DND-41 (cell line): ENCODE results near the gene C1orf115.

Experiments used
- ATAC-seq: fragments of 200-7000 bp; cut with Tn5 transposase; 3 replicates; pipeline ENCODE4 v1.9.1; 2021; ENCODE audit warnings: low read depth; ENCODE audit not compliant: insufficient read depth
- DNase-seq: peaks from one replicate; pipeline ENCODE4 v3.0.0-alpha.2; 2020
- H2AFZ ChIP-seq: 2 replicates; pipeline ENCODE4 v1.6.0; 2012; ENCODE audit warnings: low read depth, low read length
- H3K27ac ChIP-seq: 2 replicates; pipeline ENCODE4 v1.5.1; 2012; ENCODE audit warnings: low read length, inconsistent platforms
- H3K27me3 ChIP-seq: fragments of 200-600 bp; sonication (generic); 2 replicates; pipeline ENCODE4 v1.6.0; 2012; ENCODE audit warnings: low read length, mild to moderate bottlenecking, inconsistent platforms; ENCODE audit not compliant: insufficient read depth, poor library complexity
- H3K36me3 ChIP-seq: 2 replicates; pipeline ENCODE4 v1.5.1; 2012; ENCODE audit warnings: low read length, inconsistent platforms; ENCODE audit not compliant: insufficient read depth
- H3K4me1 ChIP-seq: 2 replicates; pipeline ENCODE4 v1.5.1; 2012; ENCODE audit warnings: mild to moderate bottlenecking, low read length; ENCODE audit not compliant: insufficient read depth
- H3K4me2 ChIP-seq: 2 replicates; pipeline ENCODE4 v1.6.0; 2012; ENCODE audit warnings: mild to moderate bottlenecking, moderate library complexity, low read length, inconsistent platforms; ENCODE audit not compliant: insufficient read depth
- H3K4me3 ChIP-seq, 2 experiments: fragments of 200-600 bp in 1 of 2; shearing (Covaris generic) in 1 of 2; 2 replicates each; pipeline ENCODE4 v1.5.1; 2012 to 2016; ENCODE audit warnings: inconsistent platforms in 2 of 2, low read length in 2 of 2, mild to moderate bottlenecking in 2 of 2, low read depth in 1 of 2, moderate library complexity in 1 of 2
- H3K79me2 ChIP-seq: 2 replicates; pipeline ENCODE4 v1.6.0; 2012; ENCODE audit warnings: low read length, inconsistent platforms; ENCODE audit not compliant: insufficient read depth
- H3K9ac ChIP-seq: 2 replicates; pipeline ENCODE4 v1.6.0; 2012; ENCODE audit warnings: low read depth, mild to moderate bottlenecking, inconsistent platforms, low read length, moderate library complexity
- H3K9me3 ChIP-seq: 2 replicates; pipeline ENCODE4 v1.5.1; 2012; ENCODE audit warnings: low read length, moderate library complexity, mild to moderate bottlenecking, inconsistent platforms; ENCODE audit not compliant: insufficient read depth, severe bottlenecking
- H4K20me1 ChIP-seq: 2 replicates; pipeline ENCODE4 v1.6.0; 2012; ENCODE audit warnings: low read length; ENCODE audit not compliant: insufficient read depth
- CTCF ChIP-seq: IDR thresholded peaks from 2 replicates; pipeline ENCODE4 v1.5.1; 2012; ENCODE audit warnings: borderline replicate concordance, low read length, moderate library complexity, mild to moderate bottlenecking; ENCODE audit not compliant: poor library complexity, severe bottlenecking; ENCODE audit errors: extremely low read depth
- EZH2 ChIP-seq: IDR thresholded peaks from 3 replicates; pipeline ENCODE4 v1.6.1; 2012; ENCODE audit warnings: borderline replicate concordance, low read depth, mild to moderate bottlenecking, moderate library complexity, low read length, inconsistent platforms; ENCODE audit not compliant: severe bottlenecking

C1orf115 gene

GRCh38 chr1:220747437-220748088 lies 57.4 kb downstream of the C1orf115 start:
- Histone ChIP-seq H3K27ac (no peak overlapping the region), H3K4me3 (no peak overlapping the region), H4K20me1 (no peaks in the 10 kb centered on the region), H2AFZ (no peak overlapping the region), H3K27me3 (no peaks in the 10 kb centered on the region), H3K79me2 (no peaks in the 10 kb centered on the region), H3K9ac (no peak overlapping the region), H3K9me3 (no peaks in the 10 kb centered on the region), H3K4me2 (no peak overlapping the region), H3K4me1 (no peaks in the 10 kb centered on the region), H3K36me3 (no peaks in the 10 kb centered on the region)
- ATAC-seq (no peak), DNase-seq (no peak)
- TF ChIP-seq CTCF (no peak), EZH2 (no peak)

GRCh38 chr1:220748089-220748934 lies 58.1 kb downstream of the C1orf115 start, which contains the start of gene MTARC2:
TSS of gene MTARC2 (plus strand) at chr1:220748322. CDS start at chr1:220748532, 210 bp downstream.
- no peak within 1 kb of the TSS for H3K27ac ChIP-seq
- H3K4me3 ChIP-seq = no peak within 1 kb of the TSS
- no peaks in the 10 kb centered on the region for H3K27me3 ChIP-seq
- TF ChIP-seq CTCF (no peak), EZH2 (no peak)
- no peak for ATAC-seq
- H4K20me1 ChIP-seq = no peaks in the 10 kb centered on the region
- no peaks in the 10 kb centered on the region for H3K4me1 ChIP-seq
- DNase-seq = no peak
- H3K4me2 ChIP-seq = no peak within 1 kb of the TSS
- no peak within 1 kb of the TSS for H2AFZ ChIP-seq
- no peaks in the 10 kb centered on the region for H3K36me3 ChIP-seq
- H3K9me3 ChIP-seq = no peaks in the 10 kb centered on the region
- no peak within 1 kb of the TSS for H3K9ac ChIP-seq
- no peaks in the 10 kb centered on the region for H3K79me2 ChIP-seq
